Duodenal mucosa (tissue), 2 donors: Measurements from ENCODE around the gene FEV.

Experiments
- H3K27ac ChIP-seq: one replicate; pipeline ENCODE4 v1.7.0; 2013; ENCODE audit warnings: low read depth, low read length
- H3K27me3 ChIP-seq, 2 donors: one replicate each; pipeline ENCODE4 v1.7.0; 2013; ENCODE audit warnings: low read length in 2 of 2, control low read depth in 1 of 2; ENCODE audit not compliant: insufficient read depth in 2 of 2, control insufficient read depth in 1 of 2
- H3K36me3 ChIP-seq, 2 donors: one replicate each; pipeline ENCODE4 v1.7.0; 2013; ENCODE audit warnings: low read length in 2 of 2, control low read depth in 1 of 2; ENCODE audit not compliant: insufficient read depth in 2 of 2, control insufficient read depth in 1 of 2
- H3K4me1 ChIP-seq, 2 donors: one replicate each; pipeline ENCODE4 v1.7.0; 2013; ENCODE audit warnings: low read length in 2 of 2, control low read depth in 1 of 2; ENCODE audit not compliant: insufficient read depth in 2 of 2, control insufficient read depth in 1 of 2
- H3K4me3 ChIP-seq, 2 donors: one replicate each; pipeline ENCODE4 v1.7.0; 2013; ENCODE audit warnings: low read length in 2 of 2, low read depth in 1 of 2
- H3K9ac ChIP-seq, 2 donors: one replicate each; pipeline ENCODE4 v1.7.0; 2013; ENCODE audit warnings: low read length in 2 of 2, low read depth in 1 of 2
- H3K9me3 ChIP-seq, 2 donors: one replicate each; pipeline ENCODE4 v1.7.0; 2013; ENCODE audit warnings: low read length in 2 of 2, control low read depth in 1 of 2; ENCODE audit not compliant: control insufficient read depth in 1 of 2

Gene FEV

DNA sequence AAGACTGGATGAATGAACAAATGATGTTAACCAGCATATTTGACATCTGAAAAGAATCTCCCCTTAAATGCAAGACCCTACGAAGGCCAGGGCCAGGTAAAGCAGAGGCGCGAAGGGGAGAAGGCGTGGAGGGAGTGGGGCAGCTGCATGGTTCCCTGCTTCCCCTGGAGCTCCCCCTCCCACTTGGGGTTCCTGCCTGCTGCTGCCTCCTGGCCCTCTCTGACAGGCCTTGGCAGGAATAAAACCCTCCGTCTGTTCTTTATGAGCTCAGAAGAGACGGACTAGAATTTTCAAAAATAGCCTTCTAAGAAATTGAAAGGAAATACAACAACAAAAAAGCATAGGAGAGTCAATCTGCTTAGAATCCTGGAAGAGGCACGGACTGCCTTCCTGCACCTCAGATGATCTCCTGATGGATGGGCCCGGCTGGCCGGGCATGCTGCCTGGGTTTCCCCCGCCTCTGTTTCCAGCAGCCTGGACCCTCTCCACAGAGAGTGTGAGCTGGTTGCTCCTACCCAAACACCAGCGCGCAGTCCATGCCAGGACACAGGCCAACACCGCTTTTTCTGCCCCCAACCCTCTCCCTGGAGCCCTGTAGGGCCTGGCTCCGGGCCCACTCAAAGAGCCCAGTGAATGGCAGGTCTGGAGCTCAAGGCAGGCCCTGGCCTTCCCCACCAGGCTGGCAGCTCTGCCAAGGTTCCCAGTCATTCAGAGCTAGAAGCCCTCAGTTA is 32.4 kb upstream of the FEV start:
- no peaks in the 10 kb centered on the region for H3K4me1 ChIP-seq
- no peaks in the 10 kb centered on the region for H3K9me3 ChIP-seq
- no peak overlapping the region for H3K9ac ChIP-seq
- H3K27me3 ChIP-seq: peaks cover 0 to 8% of the 10 kb centered on the region in 2 donors
- H3K36me3 ChIP-seq: no peaks in the 10 kb centered on the region
- no peak overlapping the region for H3K4me3 ChIP-seq
- H3K27ac ChIP-seq: no peak overlapping the region

DNA sequence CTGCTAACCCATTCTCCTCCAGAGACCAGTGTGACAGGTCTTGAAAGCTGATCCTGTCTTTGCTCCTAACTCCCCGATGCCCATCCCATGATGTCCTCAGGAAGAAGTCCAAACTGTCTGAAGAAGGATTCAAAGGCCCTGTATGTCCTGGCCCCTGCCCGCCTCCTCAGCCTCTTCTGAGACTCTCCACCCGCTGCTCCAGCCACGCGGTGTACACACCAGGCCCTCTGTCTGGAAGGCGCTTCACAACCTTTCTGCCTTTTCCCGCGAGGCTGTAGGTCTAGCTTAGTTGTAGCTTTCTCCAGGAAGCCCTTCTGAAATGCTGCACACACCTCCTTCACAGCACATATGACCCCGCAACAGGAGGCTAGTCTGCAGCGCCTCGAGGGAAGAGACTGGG is 31.7 kb upstream of the FEV start:
- Histone ChIP-seq H3K27me3 (peaks cover 0 to 8% of the 10 kb centered on the region in 2 donors), H3K9ac (no peak overlapping the region), H3K36me3 (no peaks in the 10 kb centered on the region), H3K9me3 (no peaks in the 10 kb centered on the region), H3K4me3 (no peak overlapping the region), H3K4me1 (no peaks in the 10 kb centered on the region), H3K27ac (no peak overlapping the region)

- H3K4me3 ChIP-seq: no peak overlapping the region
- H3K4me1 ChIP-seq: no peaks in the 10 kb centered on the region
- H3K9ac ChIP-seq: no peak overlapping the region
- peaks cover 3 to 12% of the 10 kb centered on the region in 2 donors for H3K27me3 ChIP-seq
- H3K27ac ChIP-seq: no peak overlapping the region
- no peaks in the 10 kb centered on the region for H3K36me3 ChIP-seq
- no peaks in the 10 kb centered on the region for H3K9me3 ChIP-seq
Observed at GRCh38 chr2:219010873-219011272, 25.9 kb upstream of the FEV start.

- H3K36me3 ChIP-seq: no peaks in the 10 kb centered on the region
- H3K27ac ChIP-seq: no peak overlapping the region
- no peaks in the 10 kb centered on the region for H3K4me1 ChIP-seq
- no peak overlapping the region for H3K9ac ChIP-seq
- peaks cover 6 to 18% of the 10 kb centered on the region in 2 donors for H3K27me3 ChIP-seq
- no peak overlapping the region for H3K4me3 ChIP-seq
- H3K9me3 ChIP-seq: no peaks in the 10 kb centered on the region
Observed at GRCh38 chr2:219010162-219010756, 25.3 kb upstream of the FEV start.

GRCh38 chr2:219009294-219009693 is 24.3 kb upstream of the FEV start:
- Histone ChIP-seq H3K27me3 (peaks cover 9 to 16% of the 10 kb centered on the region in 2 donors), H3K36me3 (no peaks in the 10 kb centered on the region), H3K9me3 (no peaks in the 10 kb centered on the region)

DNA sequence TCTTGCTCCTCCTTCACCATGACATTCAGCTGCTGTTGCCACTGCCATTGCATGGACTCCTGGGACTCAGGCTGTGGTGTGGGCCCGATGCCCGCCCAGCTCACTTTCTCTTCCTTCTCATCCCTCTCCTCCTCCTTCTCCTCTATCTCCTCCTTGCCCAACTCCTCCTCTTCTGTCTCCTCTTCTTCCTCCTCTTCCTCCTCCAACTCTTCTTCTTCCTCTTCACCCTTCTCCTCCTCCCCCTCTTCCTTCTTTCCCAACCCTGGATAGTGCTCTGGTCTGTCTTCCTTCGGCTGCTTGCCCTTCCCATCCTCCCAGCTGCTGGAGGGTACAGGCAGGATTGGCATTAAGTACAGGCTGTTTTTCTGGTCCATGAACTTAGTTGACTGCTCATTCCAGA is 19.0 kb upstream of the FEV start:
- no peak overlapping the region for H3K9ac ChIP-seq
- H3K9me3 ChIP-seq: no peaks in the 10 kb centered on the region
- H3K4me3 ChIP-seq: no peak overlapping the region
- H3K36me3 ChIP-seq: no peaks in the 10 kb centered on the region
- H3K4me1 ChIP-seq: peaks cover 9 to 19% of the 10 kb centered on the region in 2 donors
- H3K27ac ChIP-seq: no peak overlapping the region
- H3K27me3 ChIP-seq: peaks cover 54 to 56% of the 10 kb centered on the region in 2 donors

More at GRCh38 chr2:219009294-219009693, 24.3 kb upstream of the FEV start:
- no peak overlapping the region for H3K4me3 ChIP-seq
- H3K27ac ChIP-seq: no peak overlapping the region
- H3K9ac ChIP-seq: no peak overlapping the region
- H3K4me1 ChIP-seq: no peaks in the 10 kb centered on the region

- Histone ChIP-seq H3K9me3 (no peaks in the 10 kb centered on the region), H3K27me3 (peaks cover 54 to 56% of the 10 kb centered on the region in 2 donors), H3K4me3 (peak overlapping the region; percentile 51 to 61), H3K9ac (no peak overlapping the region), H3K4me1 (peaks cover 9 to 19% of the 10 kb centered on the region in 2 donors), H3K27ac (no peak overlapping the region), H3K36me3 (no peaks in the 10 kb centered on the region)
Observed at GRCh38 chr2:219003267-219003634, 18.3 kb upstream of the FEV start.

DNA sequence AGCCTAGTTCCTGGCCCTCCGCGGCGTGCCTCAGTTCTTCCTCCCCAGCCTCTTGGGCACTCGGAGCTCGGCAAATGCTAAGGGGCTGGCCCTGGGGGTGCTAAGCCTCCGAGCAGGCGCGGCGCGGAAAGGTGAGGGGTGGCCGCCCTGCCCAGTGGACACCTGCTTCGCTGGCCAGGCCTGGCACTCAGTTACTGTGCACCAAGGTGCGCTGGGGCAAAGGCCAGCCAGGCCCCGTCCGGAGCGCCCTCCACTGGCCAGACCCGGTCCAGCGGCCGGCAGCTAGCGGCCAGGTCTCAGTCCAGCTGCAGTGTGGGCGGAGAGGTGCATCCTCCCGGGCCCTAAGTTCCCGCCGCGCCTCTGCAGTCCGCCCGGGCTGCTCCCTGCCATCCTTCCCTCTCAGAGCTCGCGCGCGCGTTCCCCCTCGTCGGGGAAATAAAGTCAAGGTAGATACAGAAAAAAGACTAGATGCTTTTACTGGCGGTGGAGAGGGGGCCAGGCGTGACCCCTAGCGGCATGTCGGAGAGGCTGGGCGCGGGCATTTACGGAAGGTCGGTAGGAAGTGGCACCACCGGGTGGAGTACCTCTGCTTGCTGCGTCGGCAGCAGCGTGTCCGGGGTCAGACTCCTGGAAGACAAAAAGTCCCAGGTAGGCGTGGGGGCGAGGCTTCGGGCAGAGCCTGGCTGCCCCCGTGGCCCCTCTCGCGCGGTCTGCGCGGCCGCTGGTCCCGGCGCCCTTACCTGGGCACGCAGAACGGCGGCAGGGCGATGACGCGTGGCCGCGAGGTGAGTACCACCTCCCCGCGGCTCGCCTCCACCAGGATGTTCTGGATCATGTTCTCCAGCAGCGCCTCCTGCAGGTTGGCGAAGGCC is 17.6 kb upstream of the FEV start:
- Histone ChIP-seq H3K4me1 (peaks cover 9 to 19% of the 10 kb centered on the region in 2 donors), H3K9me3 (no peaks in the 10 kb centered on the region), H3K9ac (peak overlapping the region; percentile 48 to 57), H3K27me3 (peaks cover 54 to 56% of the 10 kb centered on the region in 2 donors), H3K27ac (peak overlapping the region; percentile 50), H3K36me3 (no peaks in the 10 kb centered on the region), H3K4me3 (peak overlapping the region; percentile 57 to 61)

GRCh38 chr2:219001577-219002394 is 16.8 kb upstream of the FEV start:
- no peaks in the 10 kb centered on the region for H3K9me3 ChIP-seq
- no peaks in the 10 kb centered on the region for H3K36me3 ChIP-seq
- H3K27me3 ChIP-seq: peaks cover 54 to 56% of the 10 kb centered on the region in 2 donors
- H3K9ac ChIP-seq: peak overlapping the region; percentile 57 to 71
- peaks cover 9 to 19% of the 10 kb centered on the region in 2 donors for H3K4me1 ChIP-seq
- H3K4me3 ChIP-seq: peak overlapping the region; percentile 57 to 61
- H3K27ac ChIP-seq: peak overlapping the region; percentile 50
